ENCODE measurements around the gene ADK. TPM values are rescaled to one million over a fixed set of nuclear protein-coding genes. Genes with fewer than 3 reads are reported as not detected.

ADK gene
- total RNA-seq, 1 donor from 2014 or later, result 41.9 TPM

Other genes with a start within 250 kb of the ADK start
- 4.5 and 4.8 TPM in 2 replicates for gene PLAU, start 240.1 kb upstream of the ADK start, total RNA-seq
- gene VCL, start 153.1 kb upstream of the ADK start, total RNA-seq, result 60.4 and 64.1 TPM in 2 replicates
- 46.0 and 49.2 TPM in 2 replicates for gene AP3M1, start 393 bp upstream of the ADK start, total RNA-seq